ENCODE data around the gene KRT8.
"Not testable (repeated sequence)": the region's sequence is repeated elsewhere in the genome, so short reads cannot be mapped to it uniquely, and the experiment has no call there.

The KRT8 gene

GRCh38 chr12:52890417-52890816 lies 14.5 kb downstream of the KRT8 start:
- TF ChIP-seq, protein P1, sequence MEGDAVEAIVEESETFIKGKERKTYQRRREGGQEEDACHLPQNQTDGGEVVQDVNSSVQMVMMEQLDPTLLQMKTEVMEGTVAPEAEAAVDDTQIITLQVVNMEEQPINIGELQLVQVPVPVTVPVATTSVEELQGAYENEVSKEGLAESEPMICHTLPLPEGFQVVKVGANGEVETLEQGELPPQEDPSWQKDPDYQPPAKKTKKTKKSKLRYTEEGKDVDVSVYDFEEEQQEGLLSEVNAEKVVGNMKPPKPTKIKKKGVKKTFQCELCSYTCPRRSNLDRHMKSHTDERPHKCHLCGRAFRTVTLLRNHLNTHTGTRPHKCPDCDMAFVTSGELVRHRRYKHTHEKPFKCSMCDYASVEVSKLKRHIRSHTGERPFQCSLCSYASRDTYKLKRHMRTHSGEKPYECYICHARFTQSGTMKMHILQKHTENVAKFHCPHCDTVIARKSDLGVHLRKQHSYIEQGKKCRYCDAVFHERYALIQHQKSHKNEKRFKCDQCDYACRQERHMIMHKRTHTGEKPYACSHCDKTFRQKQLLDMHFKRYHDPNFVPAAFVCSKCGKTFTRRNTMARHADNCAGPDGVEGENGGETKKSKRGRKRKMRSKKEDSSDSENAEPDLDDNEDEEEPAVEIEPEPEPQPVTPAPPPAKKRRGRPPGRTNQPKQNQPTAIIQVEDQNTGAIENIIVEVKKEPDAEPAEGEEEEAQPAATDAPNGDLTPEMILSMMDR (IDR thresholded peaks at IDR 0.05; ENCODE audit: extremely low read depth, insufficient read depth, missing control alignments), result no peak
- in situ Hi-C loops (cut with MboI; ENCODE audit: low pct_unique_long_range_greater_than_20kb, low sequenced_read_pairs, unreplicated experiment), result no loop called here
- DNase-seq (ENCODE audit: low spot score), result no peak

GRCh38 chr12:52884526-52885293 lies 20.2 kb downstream of the KRT8 start:
- TF ChIP-seq, protein P1 (IDR thresholded peaks at IDR 0.05; ENCODE audit: extremely low read depth, insufficient read depth, missing control alignments), result peak; percentile 83
- peak; percentile 83 for DNase-seq (ENCODE audit: low spot score)
- in situ Hi-C loops (cut with MboI; ENCODE audit: low pct_unique_long_range_greater_than_20kb, low sequenced_read_pairs, unreplicated experiment), result loop anchor here (5.0 to 10.0 kb wide), 2 partner anchors 93 to 730 kb away; no protein-coding TSS in a partner anchor

DNA sequence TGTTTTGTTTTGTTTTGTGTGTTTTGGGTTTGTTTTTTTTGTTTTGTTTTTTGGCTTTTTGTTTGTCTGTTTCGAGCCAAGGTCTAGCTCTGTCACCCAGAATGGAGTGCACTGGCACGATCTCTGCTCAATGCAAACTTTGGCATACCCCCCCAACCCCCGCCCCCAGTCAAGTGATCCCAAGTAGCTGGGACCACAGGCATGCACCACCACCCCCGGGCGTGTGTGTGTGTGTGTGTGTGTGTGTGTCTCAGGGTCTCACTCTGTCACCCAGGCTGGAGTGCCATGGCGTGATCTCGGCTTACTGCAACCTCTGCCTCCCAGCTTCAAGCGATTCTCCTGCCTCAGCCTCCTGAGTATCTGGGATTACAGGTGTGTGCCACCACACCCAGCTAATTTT lies 24.4 kb downstream of the KRT8 start:
- in situ Hi-C loops (cut with MboI; ENCODE audit: low pct_unique_long_range_greater_than_20kb, low sequenced_read_pairs, unreplicated experiment), result loop anchor here (10.0 kb wide), 1 partner anchor 726 kb away; no protein-coding TSS in a partner anchor
- DNase-seq (ENCODE audit: low spot score), result not testable (repeated sequence)

DNA sequence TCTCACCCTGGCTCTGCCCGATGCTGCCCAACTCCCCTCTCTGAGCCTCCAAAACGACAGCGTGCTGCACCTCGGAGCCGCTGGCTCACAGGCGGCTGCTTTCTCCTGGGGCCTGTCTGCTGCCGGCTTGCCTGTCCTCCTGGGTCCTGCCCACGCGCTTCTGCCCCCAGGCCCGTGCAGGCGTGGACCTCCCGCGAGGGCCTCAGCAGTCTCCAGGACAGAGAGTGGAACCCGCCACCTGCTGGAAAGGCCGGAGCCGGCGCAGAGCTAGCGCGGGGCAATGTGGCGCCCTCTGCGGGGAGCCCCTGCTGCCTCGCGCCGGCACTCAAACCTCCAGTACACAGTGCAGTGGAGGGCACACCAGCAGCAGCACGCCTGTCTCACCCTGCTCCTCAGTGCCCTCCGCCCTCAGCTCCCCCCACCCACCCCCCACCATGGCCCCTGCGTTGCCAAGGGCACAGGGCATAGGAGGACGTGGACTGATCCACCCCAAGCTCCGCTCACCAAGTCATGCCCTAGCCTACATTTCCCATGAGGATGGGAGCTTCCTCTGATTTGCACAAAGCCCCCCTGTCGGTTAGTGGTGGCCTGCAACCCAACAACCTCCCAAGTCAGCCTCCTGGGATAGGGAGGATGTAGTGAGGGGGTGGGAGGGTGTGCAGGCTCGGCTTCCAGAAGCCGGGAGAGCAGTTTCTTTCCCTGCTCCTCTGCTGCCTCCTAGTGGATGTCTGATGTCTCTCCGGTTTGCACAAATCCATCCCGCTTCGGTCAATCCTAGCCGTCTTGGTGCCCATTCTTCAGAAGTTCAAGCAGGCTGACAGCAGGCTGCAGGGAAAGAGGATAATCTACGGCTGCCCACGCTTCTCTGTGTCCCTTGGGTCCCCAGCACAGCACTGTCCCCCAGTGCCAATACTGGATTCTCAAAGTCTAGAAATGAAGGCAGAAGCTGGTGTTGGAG lies 25.2 kb downstream of the KRT8 start:
- TF ChIP-seq, protein P1 (IDR thresholded peaks at IDR 0.05; ENCODE audit: extremely low read depth, insufficient read depth, missing control alignments), result peak; percentile 78
- DNase-seq (ENCODE audit: low spot score), result peak; percentile 74
- in situ Hi-C loops (cut with MboI; ENCODE audit: low pct_unique_long_range_greater_than_20kb, low sequenced_read_pairs, unreplicated experiment), result loop anchor here (10.0 kb wide), 1 partner anchor 725 kb away; no protein-coding TSS in a partner anchor

DNA sequence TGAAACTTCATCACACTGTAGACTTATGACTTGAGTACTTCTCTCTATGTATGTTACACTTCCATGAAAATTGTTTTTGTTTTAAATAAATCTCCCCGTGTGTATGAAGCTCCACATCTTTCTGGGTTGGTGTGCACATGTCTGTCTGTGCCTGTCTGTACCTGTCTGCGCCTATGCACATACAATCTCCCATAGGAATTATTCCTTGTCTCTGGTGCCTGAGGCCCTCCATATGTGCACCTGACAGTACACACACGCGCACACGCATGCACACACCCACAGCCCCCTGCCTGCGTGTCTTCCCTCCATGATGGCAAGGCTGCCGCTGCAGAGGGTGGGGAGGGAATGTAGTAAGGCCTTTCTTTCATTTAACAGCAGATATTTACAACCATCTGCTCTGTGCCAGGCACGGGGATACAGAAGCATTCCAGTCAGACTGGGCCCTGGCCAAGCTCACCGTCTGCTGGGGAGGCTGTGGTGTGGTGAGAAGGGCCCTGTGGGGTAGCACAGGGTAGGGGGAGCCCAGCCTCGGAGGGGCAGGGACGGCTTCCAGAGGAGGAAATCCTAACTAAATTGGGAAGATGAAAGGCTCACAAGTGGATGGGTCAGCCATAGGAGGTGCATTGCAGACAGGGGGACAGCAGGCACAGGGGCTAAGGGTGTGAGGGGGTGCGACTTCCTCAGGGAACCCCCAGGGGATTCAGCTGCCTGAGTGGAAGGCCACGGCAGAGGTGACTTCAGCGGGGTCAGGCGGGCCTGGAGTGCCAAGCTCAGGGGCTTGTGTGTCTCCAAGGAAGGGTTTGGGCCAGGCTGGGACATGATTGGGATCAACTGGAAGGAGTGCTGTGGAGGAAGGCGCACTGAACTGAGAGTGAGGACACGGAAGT lies 26.1 kb downstream of the KRT8 start:
- in situ Hi-C loops (cut with MboI; ENCODE audit: low pct_unique_long_range_greater_than_20kb, low sequenced_read_pairs, unreplicated experiment), result no loop called here
- DNase-seq (ENCODE audit: low spot score), result no peak
- TF ChIP-seq, protein P1 (IDR thresholded peaks at IDR 0.05; ENCODE audit: extremely low read depth, insufficient read depth, missing control alignments), result no peak

DNA sequence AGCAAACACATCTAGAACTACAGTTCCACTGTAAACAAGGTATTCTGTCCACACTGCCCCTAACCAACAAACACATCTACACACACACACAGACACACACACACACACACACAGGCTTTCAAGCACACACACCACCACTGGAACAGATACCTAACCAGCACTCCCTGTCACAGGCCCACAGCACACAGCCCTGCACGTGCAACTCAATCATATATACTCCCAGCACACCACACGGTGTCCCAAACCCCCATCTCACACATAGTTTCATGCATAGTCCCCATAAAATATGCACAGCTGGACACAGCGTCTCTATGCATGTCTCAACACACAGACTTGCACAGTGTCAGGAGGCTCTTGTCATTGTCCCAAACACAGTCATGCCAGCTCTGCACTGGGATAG lies 27.6 kb downstream of the KRT8 start:
- DNase-seq (ENCODE audit: low spot score), result no peak
- TF ChIP-seq, protein P1 (IDR thresholded peaks at IDR 0.05; ENCODE audit: extremely low read depth, insufficient read depth, missing control alignments), result no peak
- in situ Hi-C loops (cut with MboI; ENCODE audit: low pct_unique_long_range_greater_than_20kb, low sequenced_read_pairs, unreplicated experiment), result no loop called here
